Kidney (tissue), 14 donors: ENCODE results near the gene ANO2. TPM values are rescaled to one million over a fixed set of nuclear protein-coding genes. Genes with fewer than 3 reads are reported as not detected.

ENCODE experiments used
- DNase-seq, 5 donors: peaks; one replicate each; pipeline ENCODE4 v3.0.0-alpha.2; 2013 to 2020
- FAIRE-seq: peaks from 2 replicates; lab custom pipeline; 2012; peaks lifted over from hg19 to GRCh38; lab: Jason Lieb, UNC
- H3K27ac ChIP-seq, 2 donors: one replicate each; pipeline ENCODE4 v1.7.0; 2013; ENCODE audit warnings: low read depth in 2 of 2, low read length in 2 of 2, inconsistent platforms in 1 of 2
- H3K27me3 ChIP-seq: one replicate; pipeline ENCODE4 v1.7.1; 2013; ENCODE audit warnings: low read length, inconsistent platforms; ENCODE audit not compliant: control insufficient read depth, insufficient read depth
- H3K36me3 ChIP-seq, 3 donors: one replicate each; pipeline versions ENCODE4 v1.7.0 to v1.7.1; 2013; ENCODE audit warnings: low read length in 3 of 3, control low read depth in 1 of 3, inconsistent platforms in 1 of 3; ENCODE audit not compliant: insufficient read depth in 3 of 3, control insufficient read depth in 2 of 3
- H3K4me1 ChIP-seq, 3 donors: one replicate each; pipeline versions ENCODE4 v1.7.0 to v1.7.1; 2013; ENCODE audit warnings: low read length in 3 of 3, inconsistent platforms in 1 of 3, low read depth in 1 of 3; ENCODE audit not compliant: control insufficient read depth in 2 of 3, insufficient read depth in 2 of 3
- H3K4me3 ChIP-seq, 3 donors: one replicate each; pipeline versions ENCODE4 v1.7.0 to v1.8.1; 2013; ENCODE audit warnings: low read length in 3 of 3, control low read depth in 1 of 3, inconsistent platforms in 1 of 3
- H3K9ac ChIP-seq, 3 donors: one replicate each; pipeline versions ENCODE4 v1.7.0 to v1.7.1; 2013; ENCODE audit warnings: low read length in 3 of 3, control low read depth in 1 of 3, inconsistent platforms in 1 of 3
- H3K9me3 ChIP-seq, 3 donors: one replicate each; pipeline versions ENCODE4 v1.7.0 to v1.7.1; 2013; ENCODE audit warnings: low read length in 3 of 3, control low read depth in 1 of 3, inconsistent platforms in 1 of 3; ENCODE audit not compliant: control insufficient read depth in 2 of 3, insufficient read depth in 1 of 3
- intact Hi-C: fragments of 100-400 bp; cut with DNase I; formaldehyde crosslinking; loops from one replicate; pipeline ENCODE4 v1.11.1; 2022
- polyA plus RNA-seq: library from polyadenylated mRNA; stranded (reverse); fragments of 350-450 nt; fragmentation: Illumina TruSeq; extraction: RNeasy Lipid Tissue Mini Kit (QIAGEN cat#74804); gene quantifications from one replicate; pipeline ENCODE4 v1.2.3, GENCODE V29; 2014; ENCODE audit warnings: low read depth, low replicate concordance; ENCODE audit not compliant: insufficient read depth
- total RNA-seq: library from RNA; stranded (reverse); fragmentation: NEBNext Ultra II Directional; extraction: Animal tissue kit (Norgen Biotek cat#: 25700); gene quantifications from one replicate; pipeline ENCODE4 v1.2.1, GENCODE V29; 2021
- TF ChIP-seq, protein P1 (sequence below): IDR thresholded peaks from 3 replicates; pipeline ENCODE4 v1.5.1; 2012; ENCODE audit warnings: mild to moderate bottlenecking, moderate library complexity, borderline replicate concordance; ENCODE audit not compliant: insufficient read depth; ENCODE audit errors: extremely low read depth
- donor health status: control.
- donor health status: control.
- donor health status: control.
- donor health status: control.
- donor health status: control.
- donor health status: DM: yes; HTN: yes; CAD: no.
- donor health status: Normal renal cell carcinoma (clear cell type).

Gene ANO2
- total and polyA plus RNA-seq, 2 donors from 2014 or later, result 0.34 to 4.4 TPM

- Histone ChIP-seq H3K4me1 (no peaks in the 10 kb centered on the region), H3K9me3 (no peaks in the 10 kb centered on the region), H3K27ac (no peak overlapping the region), H3K27me3 (no peaks in the 10 kb centered on the region), H3K4me3 (no peak overlapping the region), H3K36me3 (no peaks in the 10 kb centered on the region), H3K9ac (no peak overlapping the region)
- FAIRE-seq, result no peak
- no peak for DNase-seq
- TF ChIP-seq, protein P1, sequence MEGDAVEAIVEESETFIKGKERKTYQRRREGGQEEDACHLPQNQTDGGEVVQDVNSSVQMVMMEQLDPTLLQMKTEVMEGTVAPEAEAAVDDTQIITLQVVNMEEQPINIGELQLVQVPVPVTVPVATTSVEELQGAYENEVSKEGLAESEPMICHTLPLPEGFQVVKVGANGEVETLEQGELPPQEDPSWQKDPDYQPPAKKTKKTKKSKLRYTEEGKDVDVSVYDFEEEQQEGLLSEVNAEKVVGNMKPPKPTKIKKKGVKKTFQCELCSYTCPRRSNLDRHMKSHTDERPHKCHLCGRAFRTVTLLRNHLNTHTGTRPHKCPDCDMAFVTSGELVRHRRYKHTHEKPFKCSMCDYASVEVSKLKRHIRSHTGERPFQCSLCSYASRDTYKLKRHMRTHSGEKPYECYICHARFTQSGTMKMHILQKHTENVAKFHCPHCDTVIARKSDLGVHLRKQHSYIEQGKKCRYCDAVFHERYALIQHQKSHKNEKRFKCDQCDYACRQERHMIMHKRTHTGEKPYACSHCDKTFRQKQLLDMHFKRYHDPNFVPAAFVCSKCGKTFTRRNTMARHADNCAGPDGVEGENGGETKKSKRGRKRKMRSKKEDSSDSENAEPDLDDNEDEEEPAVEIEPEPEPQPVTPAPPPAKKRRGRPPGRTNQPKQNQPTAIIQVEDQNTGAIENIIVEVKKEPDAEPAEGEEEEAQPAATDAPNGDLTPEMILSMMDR, result no peak
- intact Hi-C loops, result no loop called here
Observed at GRCh38 chr12:5556946-5557673, 387.9 kb downstream of the ANO2 start.

DNA sequence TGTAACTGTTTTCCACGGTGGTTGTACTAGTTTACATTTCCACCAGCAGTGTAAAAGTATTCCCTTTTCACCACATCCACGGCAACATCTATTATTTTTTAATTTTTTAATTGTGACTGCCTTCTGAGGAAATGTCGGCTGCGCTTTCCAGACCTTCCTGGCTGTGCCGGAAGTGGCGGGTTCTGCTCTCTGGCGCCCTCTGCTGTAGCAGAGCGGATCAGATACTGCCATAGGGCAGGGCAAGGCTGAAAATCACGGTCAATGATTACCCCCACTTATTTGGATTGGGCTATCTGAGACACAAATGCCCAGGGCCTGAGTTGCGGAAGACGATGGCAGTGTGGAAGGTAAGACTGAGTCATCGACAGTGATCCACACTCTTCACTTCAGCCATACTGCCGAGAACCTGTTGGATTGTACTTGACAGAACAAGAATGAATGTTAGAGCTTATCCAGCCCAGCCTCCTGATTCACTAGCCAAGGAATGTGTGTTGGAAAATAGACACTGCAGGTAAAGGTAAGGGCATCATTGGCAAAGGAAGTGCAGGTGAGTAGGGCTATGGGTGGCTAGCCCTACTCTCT lies 388.9 kb downstream of the ANO2 start:
- Histone ChIP-seq H3K9ac (no peak overlapping the region), H3K27me3 (no peaks in the 10 kb centered on the region), H3K27ac (no peak overlapping the region), H3K4me1 (no peaks in the 10 kb centered on the region), H3K36me3 (no peaks in the 10 kb centered on the region), H3K4me3 (no peak overlapping the region), H3K9me3 (no peaks in the 10 kb centered on the region)
- TF ChIP-seq, protein P1, result peak; percentile 11
- intact Hi-C loops, result no loop called here
- peak in 1 of 5 donors; percentile 8 for DNase-seq
- FAIRE-seq, result no peak

DNA sequence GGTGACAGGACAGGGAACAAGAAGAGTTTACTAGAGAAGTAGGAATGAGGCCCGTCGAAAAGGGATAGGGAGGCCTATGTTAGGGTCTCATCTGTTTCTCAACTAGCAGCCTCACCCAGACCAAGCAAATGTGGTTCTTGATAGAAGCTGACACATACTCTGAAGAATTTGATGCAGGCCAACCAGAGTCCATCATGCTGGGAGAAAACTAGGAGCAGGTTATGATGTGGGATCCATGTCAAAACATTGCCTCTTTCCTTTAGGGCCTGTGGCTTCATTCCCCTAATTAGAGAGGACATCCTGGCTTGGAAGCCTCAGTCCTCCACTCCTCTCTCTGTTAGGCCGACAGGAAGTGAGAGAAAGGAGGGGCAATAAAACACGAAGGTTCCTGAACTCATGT lies 390.3 kb downstream of the ANO2 start:
- Histone ChIP-seq H3K9me3 (no peaks in the 10 kb centered on the region), H3K4me3 (no peak overlapping the region), H3K9ac (no peak overlapping the region), H3K27ac (no peak overlapping the region), H3K36me3 (no peaks in the 10 kb centered on the region), H3K27me3 (no peaks in the 10 kb centered on the region), H3K4me1 (no peaks in the 10 kb centered on the region)
- DNase-seq (peak in 1 of 5 donors; percentile 2), FAIRE-seq (no peak)
- intact Hi-C loops, result no loop called here
- TF ChIP-seq, protein P1, result no peak
